Measurements from ENCODE around the gene RTL10. TPM values are rescaled to one million over a fixed set of nuclear protein-coding genes. Genes with fewer than 3 reads are reported as not detected.
A peak's percentile ranks its signal among the peaks of the same experiment; 100 is the strongest.

The RTL10 gene
- total RNA-seq, 4 donors from 2014 or later = 3.5 to 12.8 (median 5.0) TPM

DNA sequence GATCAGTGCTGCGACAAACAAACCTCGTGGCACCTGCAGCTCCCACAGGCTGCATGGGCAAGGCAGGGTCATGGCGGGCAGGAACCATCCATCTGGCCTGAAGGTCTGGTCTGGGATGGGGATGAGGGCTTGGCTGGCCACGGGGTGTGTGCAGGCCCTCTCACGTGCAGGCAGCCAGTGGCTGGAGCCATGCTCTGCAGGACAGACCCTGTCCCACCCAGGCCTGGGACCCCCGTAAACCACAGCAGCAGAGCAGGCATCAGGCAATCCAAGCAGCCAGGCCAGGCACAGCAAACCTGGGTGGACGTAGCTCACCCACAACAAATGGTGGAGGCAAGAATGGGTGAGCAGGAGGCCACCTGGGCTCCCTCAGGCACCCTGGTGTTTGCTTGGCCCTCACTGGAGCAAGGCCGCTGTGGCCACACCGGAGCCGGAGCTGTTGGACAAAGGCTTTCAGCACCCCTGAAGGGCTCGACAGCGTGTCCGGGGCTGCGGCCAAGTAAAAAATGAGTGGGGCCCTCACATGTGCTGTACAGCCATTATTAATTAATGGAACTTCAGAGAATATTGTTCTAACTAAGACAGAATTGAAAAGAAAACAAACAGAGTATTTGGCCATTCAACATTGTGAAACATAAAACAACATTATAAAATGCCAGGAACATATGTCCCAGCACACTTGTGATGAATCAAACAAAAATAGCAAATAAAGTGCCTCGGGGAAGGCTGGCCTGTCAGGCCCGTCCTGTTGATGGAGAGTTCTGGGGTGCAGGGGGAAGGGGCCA is 24.0 kb upstream of the RTL10 start:
- DNase-seq (peak in 1 of 2 donors; percentile 7), ATAC-seq (no peak)
- no peaks in the 10 kb centered on the region for H3K27me3 ChIP-seq
- in situ Hi-C loops (cut with MboI; ENCODE audit: low sequenced_read_pairs in 4 of 4) (no loop called here), intact Hi-C loops (cut with DNase I; ENCODE audit: low total_unique reads) (no loop called here)
- H3K36me3 ChIP-seq = no peaks in the 10 kb centered on the region
- TF ChIP-seq, protein P1, sequence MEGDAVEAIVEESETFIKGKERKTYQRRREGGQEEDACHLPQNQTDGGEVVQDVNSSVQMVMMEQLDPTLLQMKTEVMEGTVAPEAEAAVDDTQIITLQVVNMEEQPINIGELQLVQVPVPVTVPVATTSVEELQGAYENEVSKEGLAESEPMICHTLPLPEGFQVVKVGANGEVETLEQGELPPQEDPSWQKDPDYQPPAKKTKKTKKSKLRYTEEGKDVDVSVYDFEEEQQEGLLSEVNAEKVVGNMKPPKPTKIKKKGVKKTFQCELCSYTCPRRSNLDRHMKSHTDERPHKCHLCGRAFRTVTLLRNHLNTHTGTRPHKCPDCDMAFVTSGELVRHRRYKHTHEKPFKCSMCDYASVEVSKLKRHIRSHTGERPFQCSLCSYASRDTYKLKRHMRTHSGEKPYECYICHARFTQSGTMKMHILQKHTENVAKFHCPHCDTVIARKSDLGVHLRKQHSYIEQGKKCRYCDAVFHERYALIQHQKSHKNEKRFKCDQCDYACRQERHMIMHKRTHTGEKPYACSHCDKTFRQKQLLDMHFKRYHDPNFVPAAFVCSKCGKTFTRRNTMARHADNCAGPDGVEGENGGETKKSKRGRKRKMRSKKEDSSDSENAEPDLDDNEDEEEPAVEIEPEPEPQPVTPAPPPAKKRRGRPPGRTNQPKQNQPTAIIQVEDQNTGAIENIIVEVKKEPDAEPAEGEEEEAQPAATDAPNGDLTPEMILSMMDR (IDR thresholded peaks at IDR 0.05 in 4 of 5, conservative IDR thresholded peaks at IDR 0.05 in 1 of 5) = no peak
- no peak for TF ChIP-seq POLR2A (IDR thresholded peaks at IDR 0.05)
- H3K4me3 ChIP-seq = no peak overlapping the region
- H3K27ac ChIP-seq = no peak overlapping the region
- H3K9me3 ChIP-seq = no peaks in the 10 kb centered on the region
- H3K4me1 ChIP-seq = no peaks in the 10 kb centered on the region

DNA sequence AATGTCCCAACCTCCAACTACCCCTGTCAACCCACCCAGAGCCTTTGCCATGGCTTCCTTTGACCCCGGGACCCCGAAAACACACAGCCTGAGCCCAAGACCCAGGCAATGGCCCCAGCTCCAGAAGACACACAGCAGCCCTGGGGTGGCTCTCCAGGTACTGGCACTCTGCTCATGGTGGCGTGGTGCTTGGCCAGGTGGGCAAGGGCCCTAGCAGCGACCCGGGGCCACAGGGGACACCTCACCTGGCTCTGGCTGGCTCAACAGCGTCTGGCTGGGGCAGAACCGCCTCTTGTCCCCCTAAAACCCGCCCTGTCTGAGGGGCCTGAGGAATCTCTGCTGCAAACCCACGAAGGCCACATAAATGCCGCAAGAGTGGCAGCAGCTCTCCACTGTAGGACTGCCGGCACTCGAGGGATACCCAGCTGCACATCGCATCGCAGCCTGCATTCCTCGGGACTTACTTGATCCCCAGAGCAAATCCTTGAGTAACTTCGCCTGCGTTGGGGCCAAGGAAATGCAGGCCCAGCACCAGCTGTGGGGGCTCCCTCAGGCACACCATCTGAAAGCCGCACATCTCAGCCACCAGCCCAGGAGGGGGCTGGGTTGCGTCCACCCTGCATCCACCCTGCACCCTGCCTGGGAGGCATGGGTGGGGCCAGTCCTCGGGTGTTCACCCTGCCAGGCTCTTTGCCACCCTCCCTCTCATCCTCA is 23.1 kb upstream of the RTL10 start:
- peak in 1 of 2 donors; percentile 10 for DNase-seq
- no peak overlapping the region for H3K27ac ChIP-seq
- in situ Hi-C loops (cut with MboI; ENCODE audit: low sequenced_read_pairs in 4 of 4) = no loop called here
- intact Hi-C loops (cut with DNase I; ENCODE audit: low total_unique reads) = no loop called here
- no peaks in the 10 kb centered on the region for H3K36me3 ChIP-seq
- H3K4me1 ChIP-seq = no peaks in the 10 kb centered on the region
- no peak for TF ChIP-seq POLR2A (IDR thresholded peaks at IDR 0.05)
- TF ChIP-seq, protein P1 (IDR thresholded peaks at IDR 0.05 in 4 of 5, conservative IDR thresholded peaks at IDR 0.05 in 1 of 5) = no peak
- H3K4me3 ChIP-seq = no peak overlapping the region
- no peak for ATAC-seq
- H3K9me3 ChIP-seq = no peaks in the 10 kb centered on the region
- no peaks in the 10 kb centered on the region for H3K27me3 ChIP-seq

DNA sequence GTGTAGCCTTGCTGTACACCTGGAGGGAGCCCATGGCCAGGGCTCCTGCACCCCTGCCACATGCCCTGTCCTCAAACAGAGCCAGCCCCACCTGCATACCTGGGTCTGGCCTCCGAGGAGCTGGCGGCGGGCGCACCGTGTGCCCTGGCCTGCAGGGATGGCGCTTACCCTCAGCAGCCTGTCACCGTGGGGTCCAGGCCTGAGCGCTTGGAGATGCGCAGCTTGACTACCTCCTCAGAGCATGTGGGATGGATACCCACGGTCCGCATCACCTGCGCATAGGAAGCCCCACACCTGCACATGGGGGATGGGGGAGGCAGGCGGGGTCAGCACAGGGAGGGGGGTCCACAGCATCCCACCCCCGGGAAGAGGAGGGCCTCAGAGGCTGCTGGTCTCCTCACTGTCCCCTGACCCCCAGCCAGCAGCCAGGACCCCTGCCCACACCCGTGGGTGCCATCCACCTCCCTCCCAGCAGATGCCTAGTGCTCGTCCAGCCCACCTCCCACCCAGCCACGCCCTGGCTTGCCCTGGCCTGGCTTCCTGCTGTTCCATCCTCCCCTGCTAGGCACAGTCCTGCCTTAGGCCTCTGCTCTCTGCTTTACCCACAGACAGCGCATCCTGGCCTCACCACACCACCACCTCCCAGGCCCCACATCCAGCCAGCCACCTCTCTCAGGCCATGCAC is 22.4 kb upstream of the RTL10 start:
- in situ Hi-C loops (cut with MboI; ENCODE audit: low sequenced_read_pairs in 4 of 4) (no loop called here), intact Hi-C loops (cut with DNase I; ENCODE audit: low total_unique reads) (no loop called here)
- ATAC-seq = no peak
- no peak overlapping the region for H3K4me3 ChIP-seq
- H3K4me1 ChIP-seq = no peaks in the 10 kb centered on the region
- H3K36me3 ChIP-seq = no peaks in the 10 kb centered on the region
- no peaks in the 10 kb centered on the region for H3K27me3 ChIP-seq
- no peak for TF ChIP-seq POLR2A (IDR thresholded peaks at IDR 0.05)
- TF ChIP-seq, protein P1 (IDR thresholded peaks at IDR 0.05 in 4 of 5, conservative IDR thresholded peaks at IDR 0.05 in 1 of 5) = no peak
- peak in 1 of 2 donors; percentile 7 for DNase-seq
- H3K9me3 ChIP-seq = no peaks in the 10 kb centered on the region
- no peak overlapping the region for H3K27ac ChIP-seq

DNA sequence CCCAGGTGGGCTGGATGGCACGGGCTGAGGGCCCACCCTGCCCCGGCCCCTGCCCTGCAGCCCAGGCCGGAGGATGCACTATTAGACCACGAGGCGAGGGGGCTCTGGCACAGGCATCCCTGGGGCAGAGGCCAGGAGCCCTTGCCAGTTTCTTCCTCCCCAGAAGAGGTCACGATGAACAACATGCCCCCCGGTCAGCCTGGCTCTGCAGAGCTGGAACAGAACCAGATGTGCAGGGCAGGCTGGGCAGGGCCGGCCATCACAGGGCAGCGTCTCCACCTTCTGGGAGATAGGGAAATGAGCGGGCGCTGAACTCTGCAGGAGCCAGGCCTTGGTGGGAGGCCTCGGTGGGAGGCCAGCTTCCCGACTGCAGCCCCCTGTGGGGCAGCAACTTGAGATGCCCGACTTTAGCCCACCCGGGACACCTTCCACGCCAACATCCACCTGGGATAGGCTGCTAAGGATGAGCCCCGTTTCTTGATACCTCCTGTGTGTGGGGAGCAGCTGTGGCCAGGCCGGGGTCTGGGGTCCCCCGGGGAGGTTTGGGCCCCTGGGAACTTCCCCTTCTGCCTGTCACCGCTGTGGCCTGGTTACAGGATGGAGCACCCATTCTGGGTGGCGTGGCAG is 21.8 kb upstream of the RTL10 start:
- H3K27ac ChIP-seq = no peak overlapping the region
- no peaks in the 10 kb centered on the region for H3K4me1 ChIP-seq
- H3K36me3 ChIP-seq = no peaks in the 10 kb centered on the region
- no peak for TF ChIP-seq POLR2A (IDR thresholded peaks at IDR 0.05)
- TF ChIP-seq, protein P1 (IDR thresholded peaks at IDR 0.05 in 4 of 5, conservative IDR thresholded peaks at IDR 0.05 in 1 of 5) = no peak
- no peaks in the 10 kb centered on the region for H3K27me3 ChIP-seq
- intact Hi-C loops (cut with DNase I; ENCODE audit: low total_unique reads) = no loop called here
- H3K9me3 ChIP-seq = no peaks in the 10 kb centered on the region
- in situ Hi-C loops (cut with MboI; ENCODE audit: low sequenced_read_pairs in 4 of 4) = no loop called here
- no peak overlapping the region for H3K4me3 ChIP-seq
- DNase-seq (peak in 1 of 2 donors; percentile 6), ATAC-seq (no peak)

Data from gastrocnemius medialis (tissue), 4 donors.